Liver (tissue), 9 donors: Measurements from ENCODE around the gene PALS2. TPM values are rescaled to one million over a fixed set of nuclear protein-coding genes. Genes with fewer than 3 reads are reported as not detected.

Source experiments
- DNase-seq: peaks from one replicate; pipeline ENCODE4 v3.0.0-alpha.2; 2017; ENCODE audit warnings: low spot score
- H3K27ac ChIP-seq, 2 donors: one replicate each; pipeline ENCODE4 v1.7.0; 2013; ENCODE audit warnings: inconsistent platforms in 2 of 2, low read length in 2 of 2, control low read depth in 1 of 2, low read depth in 1 of 2, mild to moderate bottlenecking in 1 of 2
- H3K27me3 ChIP-seq, 4 donors: one replicate each; pipeline versions ENCODE4 v1.6.1 to v1.7.0; 2013; ENCODE audit warnings: low read length in 3 of 4, inconsistent platforms in 1 of 4, mild to moderate bottlenecking in 1 of 4, moderate library complexity in 1 of 4; ENCODE audit not compliant: control insufficient read depth in 4 of 4, insufficient read depth in 4 of 4
- H3K36me3 ChIP-seq, 4 donors: one replicate each; pipeline versions ENCODE4 v1.6.1 to v1.7.0; 2013; ENCODE audit warnings: low read length in 3 of 4, mild to moderate bottlenecking in 3 of 4, low read depth in 1 of 4, moderate library complexity in 1 of 4; ENCODE audit not compliant: control insufficient read depth in 4 of 4, insufficient read depth in 3 of 4
- H3K4me1 ChIP-seq, 4 donors: one replicate each; pipeline versions ENCODE4 v1.6.1 to v1.7.0; 2013; ENCODE audit warnings: low read length in 3 of 4, mild to moderate bottlenecking in 3 of 4, moderate library complexity in 1 of 4; ENCODE audit not compliant: control insufficient read depth in 4 of 4, insufficient read depth in 4 of 4
- H3K4me3 ChIP-seq, 3 donors: one replicate each; pipeline versions ENCODE4 v1.6.1 to v1.7.0; 2013; ENCODE audit warnings: low read length in 3 of 3, control low read depth in 1 of 3, low read depth in 1 of 3, mild to moderate bottlenecking in 1 of 3
- H3K9ac ChIP-seq, 2 donors: one replicate each; pipeline ENCODE4 v1.7.0; 2013; ENCODE audit warnings: low read length in 2 of 2, mild to moderate bottlenecking in 2 of 2, moderate library complexity in 2 of 2, control low read depth in 1 of 2, low read depth in 1 of 2
- H3K9me3 ChIP-seq, 4 donors: one replicate each; pipeline versions ENCODE4 v1.6.1 to v1.7.0; 2013; ENCODE audit warnings: low read length in 3 of 4; ENCODE audit not compliant: control insufficient read depth in 4 of 4
- EGR1 ChIP-seq, 2 donors: IDR thresholded peaks; 2 replicates each; pipeline ENCODE4 v1.6.1; 2016 to 2018; ENCODE audit warnings: antibody characterized with exemption in 2 of 2, low read depth in 2 of 2
- FOXA1 ChIP-seq: IDR thresholded peaks from 2 replicates; pipeline ENCODE4 v1.6.1; 2016; ENCODE audit warnings: antibody characterized with exemption
- FOXA2 ChIP-seq: IDR thresholded peaks from 2 replicates; pipeline ENCODE4 v1.6.1; 2016; ENCODE audit warnings: antibody characterized with exemption
- GABPA ChIP-seq, 2 donors: IDR thresholded peaks in 1 of 2; conservative IDR thresholded peaks in 1 of 2; 2 replicates each; pipeline ENCODE4 v1.6.1; 2016; ENCODE audit warnings: antibody characterized with exemption in 2 of 2, mild to moderate bottlenecking in 1 of 2, moderate library complexity in 1 of 2
- HNF4A ChIP-seq, 2 donors: conservative IDR thresholded peaks; 2 replicates each; pipeline ENCODE4 v1.6.1; 2016; ENCODE audit warnings: antibody characterized with exemption in 2 of 2, mild to moderate bottlenecking in 2 of 2
- HNF4G ChIP-seq: IDR thresholded peaks from 2 replicates; pipeline ENCODE4 v1.6.1; 2016; ENCODE audit warnings: antibody characterized with exemption
- JUND ChIP-seq, 2 donors: IDR thresholded peaks; 2 replicates each; pipeline ENCODE4 v1.6.1; 2016; ENCODE audit warnings: antibody characterized with exemption in 2 of 2
- NR2F2 ChIP-seq: IDR thresholded peaks from 2 replicates; pipeline ENCODE4 v1.6.1; 2016; ENCODE audit warnings: antibody characterized with exemption
- RXRA ChIP-seq, 2 donors: IDR thresholded peaks; 2 replicates each; pipeline ENCODE4 v1.6.1; 2017 to 2018; ENCODE audit warnings: antibody characterized with exemption in 2 of 2, mild to moderate bottlenecking in 1 of 2
- SP1 ChIP-seq: IDR thresholded peaks from 2 replicates; pipeline ENCODE4 v1.6.1; 2018; ENCODE audit warnings: antibody characterized with exemption, mild to moderate bottlenecking
- YY1 ChIP-seq: IDR thresholded peaks from 2 replicates; pipeline ENCODE4 v1.6.1; 2016; ENCODE audit warnings: antibody characterized with exemption, mild to moderate bottlenecking
- WGBS: extraction: QIAGEN DNeasy Blood & Tissue Kit; methylation state at CpG from one replicate; pipeline ENCODE4 v1.1.7; 2013; 5-methylcytosine and 5-hydroxymethylcytosine counted together
- polyA plus RNA-seq, 2 donors: library from polyadenylated mRNA; stranded (reverse) in 1 of 2; unstranded in 1 of 2; fragments of 200-250 nt in 1 of 2; fragments of >200 nt in 1 of 2; fragmentation: Nextera tagmentation in 1 of 2; extraction: Ambion mirVana in 1 of 2; gene quantifications; one replicate each; pipeline versions ENCODE4 v1.2.1 to v1.2.3, GENCODE V29; 2013 to 2015
- total RNA-seq, 2 donors: library from RNA; depleted of rRNA; stranded (reverse); fragments of >200 nt; gene quantifications; one replicate each; pipeline ENCODE4 v1.2.3, GENCODE V29; 2014
- TF ChIP-seq, protein P1 (sequence below): IDR thresholded peaks from 2 replicates; pipeline ENCODE4 v1.6.1; 2016; ENCODE audit warnings: antibody characterized with exemption
- TF ChIP-seq, protein P2 (sequence below): IDR thresholded peaks from 2 replicates; pipeline ENCODE4 v1.6.1; 2016; ENCODE audit warnings: antibody characterized with exemption
- TF ChIP-seq, protein P3 (sequence below): IDR thresholded peaks from 2 replicates; pipeline ENCODE4 v1.6.1; 2016; ENCODE audit warnings: antibody characterized with exemption
- TF ChIP-seq, protein P4 (sequence below): fragments of 150-350 bp; IDR thresholded peaks from 2 replicates; pipeline ENCODE4 v1.5.1; 2017; ENCODE audit warnings: improper control_type of control experiment, low read depth, low read length; ENCODE audit not compliant: missing input control
- TF ChIP-seq, protein P5 (sequence below): IDR thresholded peaks from 2 replicates; pipeline ENCODE4 v1.6.1; 2016; ENCODE audit warnings: antibody characterized with exemption, mild to moderate bottlenecking
- donor health status: healthy.
- donor health status: healthy.
- donor health status: healthy.
- donor health status: healthy.
- donor health status: healthy.

The PALS2 gene
- total and polyA plus RNA-seq, 4 donors, result 6.0 to 10.5 (median 8.9) TPM

DNA sequence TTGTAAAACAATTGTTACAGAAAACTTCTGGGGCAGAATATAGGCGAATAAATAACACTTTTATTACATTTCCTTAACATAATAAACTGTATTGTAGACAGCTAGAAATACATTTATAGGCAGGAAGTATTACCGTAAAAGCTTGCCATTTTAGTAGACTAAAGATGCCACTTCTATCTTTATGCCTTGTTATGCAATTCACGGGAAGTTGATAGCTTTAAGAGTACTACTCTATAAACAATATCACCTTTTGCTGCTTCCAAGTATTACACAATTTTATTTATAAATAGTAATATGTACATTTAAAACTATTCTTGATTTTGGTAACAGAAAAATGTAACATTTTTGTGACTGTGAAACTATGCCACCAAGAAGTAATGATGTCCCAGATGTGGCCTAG lies 37.9 kb downstream of the PALS2 start:
- no peak overlapping the region for H3K27ac ChIP-seq
- no peaks in the 10 kb centered on the region for H3K4me1 ChIP-seq
- no peaks in the 10 kb centered on the region for H3K27me3 ChIP-seq
- WGBS, result 80% methylated on average over 3 of the region's 3 CpGs
- no peak for DNase-seq
- H3K36me3 ChIP-seq, result no peaks in the 10 kb centered on the region
- no peak overlapping the region for H3K9ac ChIP-seq
- TF ChIP-seq NR2F2 (no peak), JUND (IDR thresholded peaks at IDR 0.05) (no peak), SP1 (no peak), FOXA1 (no peak), EGR1 (IDR thresholded peaks at IDR 0.05; ENCODE audit: low read depth in 2 of 2) (no peak), GABPA (IDR thresholded peaks at IDR 0.05 in 1 of 2, conservative IDR thresholded peaks at IDR 0.05 in 1 of 2) (no peak), RXRA (IDR thresholded peaks at IDR 0.05) (no peak), YY1 (no peak), HNF4G (no peak), HNF4A (conservative IDR thresholded peaks at IDR 0.05) (no peak)
- TF ChIP-seq, protein P1, sequence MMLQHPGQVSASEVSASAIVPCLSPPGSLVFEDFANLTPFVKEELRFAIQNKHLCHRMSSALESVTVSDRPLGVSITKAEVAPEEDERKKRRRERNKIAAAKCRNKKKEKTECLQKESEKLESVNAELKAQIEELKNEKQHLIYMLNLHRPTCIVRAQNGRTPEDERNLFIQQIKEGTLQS, result no peak
- TF ChIP-seq, protein P2, sequence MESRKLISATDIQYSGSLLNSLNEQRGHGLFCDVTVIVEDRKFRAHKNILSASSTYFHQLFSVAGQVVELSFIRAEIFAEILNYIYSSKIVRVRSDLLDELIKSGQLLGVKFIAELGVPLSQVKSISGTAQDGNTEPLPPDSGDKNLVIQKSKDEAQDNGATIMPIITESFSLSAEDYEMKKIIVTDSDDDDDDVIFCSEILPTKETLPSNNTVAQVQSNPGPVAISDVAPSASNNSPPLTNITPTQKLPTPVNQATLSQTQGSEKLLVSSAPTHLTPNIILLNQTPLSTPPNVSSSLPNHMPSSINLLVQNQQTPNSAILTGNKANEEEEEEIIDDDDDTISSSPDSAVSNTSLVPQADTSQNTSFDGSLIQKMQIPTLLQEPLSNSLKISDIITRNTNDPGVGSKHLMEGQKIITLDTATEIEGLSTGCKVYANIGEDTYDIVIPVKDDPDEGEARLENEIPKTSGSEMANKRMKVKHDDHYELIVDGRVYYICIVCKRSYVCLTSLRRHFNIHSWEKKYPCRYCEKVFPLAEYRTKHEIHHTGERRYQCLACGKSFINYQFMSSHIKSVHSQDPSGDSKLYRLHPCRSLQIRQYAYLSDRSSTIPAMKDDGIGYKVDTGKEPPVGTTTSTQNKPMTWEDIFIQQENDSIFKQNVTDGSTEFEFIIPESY, result no peak
- TF ChIP-seq, protein P3, sequence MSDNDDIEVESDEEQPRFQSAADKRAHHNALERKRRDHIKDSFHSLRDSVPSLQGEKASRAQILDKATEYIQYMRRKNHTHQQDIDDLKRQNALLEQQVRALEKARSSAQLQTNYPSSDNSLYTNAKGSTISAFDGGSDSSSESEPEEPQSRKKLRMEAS, result no peak
- TF ChIP-seq, protein P4, sequence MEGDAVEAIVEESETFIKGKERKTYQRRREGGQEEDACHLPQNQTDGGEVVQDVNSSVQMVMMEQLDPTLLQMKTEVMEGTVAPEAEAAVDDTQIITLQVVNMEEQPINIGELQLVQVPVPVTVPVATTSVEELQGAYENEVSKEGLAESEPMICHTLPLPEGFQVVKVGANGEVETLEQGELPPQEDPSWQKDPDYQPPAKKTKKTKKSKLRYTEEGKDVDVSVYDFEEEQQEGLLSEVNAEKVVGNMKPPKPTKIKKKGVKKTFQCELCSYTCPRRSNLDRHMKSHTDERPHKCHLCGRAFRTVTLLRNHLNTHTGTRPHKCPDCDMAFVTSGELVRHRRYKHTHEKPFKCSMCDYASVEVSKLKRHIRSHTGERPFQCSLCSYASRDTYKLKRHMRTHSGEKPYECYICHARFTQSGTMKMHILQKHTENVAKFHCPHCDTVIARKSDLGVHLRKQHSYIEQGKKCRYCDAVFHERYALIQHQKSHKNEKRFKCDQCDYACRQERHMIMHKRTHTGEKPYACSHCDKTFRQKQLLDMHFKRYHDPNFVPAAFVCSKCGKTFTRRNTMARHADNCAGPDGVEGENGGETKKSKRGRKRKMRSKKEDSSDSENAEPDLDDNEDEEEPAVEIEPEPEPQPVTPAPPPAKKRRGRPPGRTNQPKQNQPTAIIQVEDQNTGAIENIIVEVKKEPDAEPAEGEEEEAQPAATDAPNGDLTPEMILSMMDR, result no peak
- TF ChIP-seq, protein P5, sequence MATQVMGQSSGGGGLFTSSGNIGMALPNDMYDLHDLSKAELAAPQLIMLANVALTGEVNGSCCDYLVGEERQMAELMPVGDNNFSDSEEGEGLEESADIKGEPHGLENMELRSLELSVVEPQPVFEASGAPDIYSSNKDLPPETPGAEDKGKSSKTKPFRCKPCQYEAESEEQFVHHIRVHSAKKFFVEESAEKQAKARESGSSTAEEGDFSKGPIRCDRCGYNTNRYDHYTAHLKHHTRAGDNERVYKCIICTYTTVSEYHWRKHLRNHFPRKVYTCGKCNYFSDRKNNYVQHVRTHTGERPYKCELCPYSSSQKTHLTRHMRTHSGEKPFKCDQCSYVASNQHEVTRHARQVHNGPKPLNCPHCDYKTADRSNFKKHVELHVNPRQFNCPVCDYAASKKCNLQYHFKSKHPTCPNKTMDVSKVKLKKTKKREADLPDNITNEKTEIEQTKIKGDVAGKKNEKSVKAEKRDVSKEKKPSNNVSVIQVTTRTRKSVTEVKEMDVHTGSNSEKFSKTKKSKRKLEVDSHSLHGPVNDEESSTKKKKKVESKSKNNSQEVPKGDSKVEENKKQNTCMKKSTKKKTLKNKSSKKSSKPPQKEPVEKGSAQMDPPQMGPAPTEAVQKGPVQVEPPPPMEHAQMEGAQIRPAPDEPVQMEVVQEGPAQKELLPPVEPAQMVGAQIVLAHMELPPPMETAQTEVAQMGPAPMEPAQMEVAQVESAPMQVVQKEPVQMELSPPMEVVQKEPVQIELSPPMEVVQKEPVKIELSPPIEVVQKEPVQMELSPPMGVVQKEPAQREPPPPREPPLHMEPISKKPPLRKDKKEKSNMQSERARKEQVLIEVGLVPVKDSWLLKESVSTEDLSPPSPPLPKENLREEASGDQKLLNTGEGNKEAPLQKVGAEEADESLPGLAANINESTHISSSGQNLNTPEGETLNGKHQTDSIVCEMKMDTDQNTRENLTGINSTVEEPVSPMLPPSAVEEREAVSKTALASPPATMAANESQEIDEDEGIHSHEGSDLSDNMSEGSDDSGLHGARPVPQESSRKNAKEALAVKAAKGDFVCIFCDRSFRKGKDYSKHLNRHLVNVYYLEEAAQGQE, result no peak
- H3K4me3 ChIP-seq, result no peak overlapping the region
- no peaks in the 10 kb centered on the region for H3K9me3 ChIP-seq

DNA sequence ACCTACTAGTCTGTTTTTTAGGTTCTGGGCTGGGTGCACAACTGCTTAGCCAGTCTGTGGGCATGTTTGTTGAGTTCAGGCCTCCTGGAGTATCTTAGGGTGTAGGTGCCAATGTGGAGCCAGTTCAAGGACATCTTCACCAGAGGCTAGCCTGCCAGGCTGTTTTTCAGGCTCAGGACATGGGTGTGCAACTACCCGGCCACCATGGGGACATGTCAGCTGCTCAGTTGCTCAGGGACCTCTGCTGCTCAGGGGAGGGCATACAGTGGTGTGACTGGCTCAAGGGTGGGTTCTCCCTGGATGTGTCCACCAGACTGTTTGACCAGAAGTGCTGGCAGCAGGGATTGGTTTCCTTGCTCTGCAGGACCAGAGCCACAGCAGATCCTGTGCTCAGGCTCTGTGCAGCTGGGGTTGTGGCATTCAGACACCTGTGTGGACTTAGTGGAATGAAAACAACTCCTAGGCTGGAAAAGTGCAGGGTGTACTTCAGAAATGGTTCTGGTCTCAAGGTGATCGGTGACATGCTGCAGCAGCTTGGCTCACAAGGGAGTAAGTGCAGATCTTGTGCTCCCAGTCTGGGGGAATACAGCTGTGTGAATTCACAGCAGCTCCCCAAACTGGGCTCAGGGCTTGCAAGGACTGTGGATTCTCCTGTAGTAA lies 44.8 kb downstream of the PALS2 start:
- Histone ChIP-seq H3K27ac (no peak overlapping the region), H3K9me3 (no peaks in the 10 kb centered on the region), H3K36me3 (no peaks in the 10 kb centered on the region), H3K27me3 (no peaks in the 10 kb centered on the region), H3K4me3 (no peak overlapping the region), H3K9ac (no peak overlapping the region), H3K4me1 (peaks cover 0 to 4% (median 0%) of the 10 kb centered on the region in 4 donors)
- WGBS, result 91% methylated on average over 2 of the region's 2 CpGs
- DNase-seq, result no peak
- TF ChIP-seq FOXA1 (no peak), FOXA2 (no peak), JUND (IDR thresholded peaks at IDR 0.05) (no peak), NR2F2 (no peak), GABPA (IDR thresholded peaks at IDR 0.05 in 1 of 2, conservative IDR thresholded peaks at IDR 0.05 in 1 of 2) (no peak)
- TF ChIP-seq, protein P5, result no peak
- TF ChIP-seq, protein P2, result no peak
